ENCODE results near the gene PRUNE2. TPM values are rescaled to one million over a fixed set of nuclear protein-coding genes. Genes with fewer than 3 reads are reported as not detected.
A peak's percentile ranks its signal among the peaks of the same experiment; 100 is the strongest.

Gene PRUNE2
- total RNA-seq, 5 donors from 2014 or later (not counting 1 experiment from before 2014, with no cell fraction given): 0.20 to 0.76 (median 0.45) TPM

GRCh38 chr9:76642701-76643209 is 263.2 kb downstream of the PRUNE2 start:
- no CpG with 5 or more reads among the region's 5 CpGs for WGBS (ENCODE audit: insufficient coverage)
- Histone ChIP-seq H3K4me3 (ENCODE audit: control insufficient read depth in 1 of 2, extremely low read depth in 1 of 2, low read length in 1 of 2) (no peak overlapping the region), H3K4me1 (ENCODE audit: control insufficient read depth in 1 of 2, extremely low read depth in 1 of 2, insufficient read depth in 2 of 2, low read length in 2 of 2) (peaks cover 0 to 2% of the 10 kb centered on the region in 2 experiments), H3K36me3 (ENCODE audit: control insufficient read depth in 2 of 2, extremely low read depth in 1 of 2, insufficient read depth in 1 of 2, low read length in 1 of 2) (no peaks in the 10 kb centered on the region), H3K27me3 (replicated peaks in 1 of 2; ENCODE audit: control insufficient read depth in 2 of 2, extremely low read depth in 1 of 2, insufficient read depth in 2 of 2, low read length in 1 of 2) (no peaks in the 10 kb centered on the region), H3K9me3 (no peaks in the 10 kb centered on the region), H3K27ac (ENCODE audit: low read length) (no peak overlapping the region)
- Mint-ChIP-seq H3K36me3 (peaks cover 4% of the 10 kb centered on the region), H3K27ac (no peak overlapping the region), H3K4me1 (peaks cover 4 to 8% (median 5%) of the 10 kb centered on the region in 3 donors), H3K27me3 (no peaks in the 10 kb centered on the region), H3K9me3 (no peaks in the 10 kb centered on the region), H3K4me3 (no peak overlapping the region)
- POLR2A ChIA-PET: no interaction called here
- CTCF ChIA-PET: no interaction called here
- ATAC-seq (replicated peaks in 1 of 4): no peak
- DNase-seq: no peak

GRCh38 chr9:76642074-76642473 is 263.8 kb downstream of the PRUNE2 start:
- ATAC-seq (replicated peaks in 1 of 4): no peak
- no peak for DNase-seq
- Mint-ChIP-seq H3K27ac (no peak overlapping the region), H3K36me3 (peaks cover 4% of the 10 kb centered on the region), H3K4me1 (peaks cover 11 to 14% (median 12%) of the 10 kb centered on the region in 3 donors), H3K27me3 (no peaks in the 10 kb centered on the region), H3K9me3 (no peaks in the 10 kb centered on the region), H3K4me3 (no peak overlapping the region)
- POLR2A ChIA-PET: no interaction called here
- no CpG with 5 or more reads among the region's 1 CpG for WGBS (ENCODE audit: insufficient coverage)
- CTCF ChIA-PET: interaction anchor here in 1 of 2 donors (0.6 kb wide), 1 partner anchor 10 kb away, joined by 3 read pairs; no protein-coding TSS in a partner anchor
- no peaks in the 10 kb centered on the region for H3K9me3 ChIP-seq
- no peaks in the 10 kb centered on the region for H3K27me3 ChIP-seq (replicated peaks in 1 of 2; ENCODE audit: control insufficient read depth in 2 of 2, extremely low read depth in 1 of 2, insufficient read depth in 2 of 2, low read length in 1 of 2)
- peaks cover 2 to 5% of the 10 kb centered on the region in 2 experiments for H3K4me1 ChIP-seq (ENCODE audit: control insufficient read depth in 1 of 2, extremely low read depth in 1 of 2, insufficient read depth in 2 of 2, low read length in 2 of 2)
- H3K36me3 ChIP-seq (ENCODE audit: control insufficient read depth in 2 of 2, extremely low read depth in 1 of 2, insufficient read depth in 1 of 2, low read length in 1 of 2): no peaks in the 10 kb centered on the region
- H3K27ac ChIP-seq (ENCODE audit: low read length): no peak overlapping the region
- no peak overlapping the region for H3K4me3 ChIP-seq (ENCODE audit: control insufficient read depth in 1 of 2, extremely low read depth in 1 of 2, low read length in 1 of 2)

GRCh38 chr9:76638001-76638400 is 267.9 kb downstream of the PRUNE2 start:
- ChIA-PET CTCF (no interaction called here), POLR2A (no interaction called here)
- Histone ChIP-seq H3K9me3 (no peaks in the 10 kb centered on the region), H3K4me1 (ENCODE audit: control insufficient read depth in 1 of 2, extremely low read depth in 1 of 2, insufficient read depth in 2 of 2, low read length in 2 of 2) (peaks cover 2 to 5% of the 10 kb centered on the region in 2 experiments), H3K36me3 (ENCODE audit: control insufficient read depth in 2 of 2, extremely low read depth in 1 of 2, insufficient read depth in 1 of 2, low read length in 1 of 2) (no peaks in the 10 kb centered on the region), H3K4me3 (ENCODE audit: control insufficient read depth in 1 of 2, extremely low read depth in 1 of 2, low read length in 1 of 2) (no peak overlapping the region), H3K27ac (ENCODE audit: low read length) (no peak overlapping the region), H3K27me3 (replicated peaks in 1 of 2; ENCODE audit: control insufficient read depth in 2 of 2, extremely low read depth in 1 of 2, insufficient read depth in 2 of 2, low read length in 1 of 2) (no peaks in the 10 kb centered on the region)
- ATAC-seq (replicated peaks in 1 of 4) (no peak), DNase-seq (no peak)
- H3K4me3 Mint-ChIP-seq: no peak overlapping the region
- peaks cover 13 to 15% (median 13%) of the 10 kb centered on the region in 3 donors for H3K4me1 Mint-ChIP-seq
- H3K27me3 Mint-ChIP-seq: no peaks in the 10 kb centered on the region
- H3K9me3 Mint-ChIP-seq: no peaks in the 10 kb centered on the region
- 88% methylated on average over 3 of the region's 4 CpGs for WGBS (ENCODE audit: insufficient coverage)
- no peaks in the 10 kb centered on the region for H3K36me3 Mint-ChIP-seq
- H3K27ac Mint-ChIP-seq: no peak overlapping the region

GRCh38 chr9:76637416-76637815 is 268.5 kb downstream of the PRUNE2 start:
- CTCF ChIA-PET: no interaction called here
- H3K27ac Mint-ChIP-seq: no peak overlapping the region

GRCh38 chr9:76634356-76635054 is 271.4 kb downstream of the PRUNE2 start:
- Mint-ChIP-seq H3K4me3 (no peak overlapping the region), H3K27me3 (peaks cover 0 to 2% of the 10 kb centered on the region in 2 donors), H3K36me3 (no peaks in the 10 kb centered on the region), H3K27ac (no peak overlapping the region), H3K9me3 (no peaks in the 10 kb centered on the region), H3K4me1 (peaks cover 13 to 20% (median 18%) of the 10 kb centered on the region in 3 donors)
- no peak overlapping the region for H3K27ac ChIP-seq (ENCODE audit: low read length)
- no peaks in the 10 kb centered on the region for H3K9me3 ChIP-seq
- ATAC-seq (replicated peaks in 1 of 4) (no peak), DNase-seq (no peak)
- POLR2A ChIA-PET: no interaction called here
- H3K4me1 ChIP-seq (ENCODE audit: control insufficient read depth in 1 of 2, extremely low read depth in 1 of 2, insufficient read depth in 2 of 2, low read length in 2 of 2): peaks cover 2 to 5% of the 10 kb centered on the region in 2 experiments
- no CpG with 5 or more reads among the region's 1 CpG for WGBS (ENCODE audit: insufficient coverage)
- CTCF ChIA-PET: no interaction called here
- H3K36me3 ChIP-seq (ENCODE audit: control insufficient read depth in 2 of 2, extremely low read depth in 1 of 2, insufficient read depth in 1 of 2, low read length in 1 of 2): no peaks in the 10 kb centered on the region
- H3K27me3 ChIP-seq (replicated peaks in 1 of 2; ENCODE audit: control insufficient read depth in 2 of 2, extremely low read depth in 1 of 2, insufficient read depth in 2 of 2, low read length in 1 of 2): no peaks in the 10 kb centered on the region
- no peak overlapping the region for H3K4me3 ChIP-seq (ENCODE audit: control insufficient read depth in 1 of 2, extremely low read depth in 1 of 2, low read length in 1 of 2)

More at GRCh38 chr9:76637416-76637815, 268.5 kb downstream of the PRUNE2 start:
- Histone ChIP-seq H3K4me1 (ENCODE audit: control insufficient read depth in 1 of 2, extremely low read depth in 1 of 2, insufficient read depth in 2 of 2, low read length in 2 of 2) (peaks cover 2 to 5% of the 10 kb centered on the region in 2 experiments), H3K4me3 (ENCODE audit: control insufficient read depth in 1 of 2, extremely low read depth in 1 of 2, low read length in 1 of 2) (no peak overlapping the region), H3K9me3 (no peaks in the 10 kb centered on the region), H3K27me3 (replicated peaks in 1 of 2; ENCODE audit: control insufficient read depth in 2 of 2, extremely low read depth in 1 of 2, insufficient read depth in 2 of 2, low read length in 1 of 2) (no peaks in the 10 kb centered on the region), H3K27ac (ENCODE audit: low read length) (no peak overlapping the region), H3K36me3 (ENCODE audit: control insufficient read depth in 2 of 2, extremely low read depth in 1 of 2, insufficient read depth in 1 of 2, low read length in 1 of 2) (no peaks in the 10 kb centered on the region)
- ATAC-seq (replicated peaks in 1 of 4) (no peak), DNase-seq (no peak)
- Mint-ChIP-seq H3K4me3 (peak overlapping the region in 1 of 3 donors; percentile 1), H3K27me3 (no peaks in the 10 kb centered on the region), H3K36me3 (no peaks in the 10 kb centered on the region), H3K4me1 (peaks cover 13% of the 10 kb centered on the region in 3 donors), H3K9me3 (no peaks in the 10 kb centered on the region)
- POLR2A ChIA-PET: no interaction called here
- WGBS (ENCODE audit: insufficient coverage): no CpG with 5 or more reads among the region's 2 CpGs

GRCh38 chr9:76630916-76631315 is 275.0 kb downstream of the PRUNE2 start:
- Histone ChIP-seq H3K9me3 (no peaks in the 10 kb centered on the region), H3K27me3 (replicated peaks in 1 of 2; ENCODE audit: control insufficient read depth in 2 of 2, extremely low read depth in 1 of 2, insufficient read depth in 2 of 2, low read length in 1 of 2) (no peaks in the 10 kb centered on the region), H3K4me3 (ENCODE audit: control insufficient read depth in 1 of 2, extremely low read depth in 1 of 2, low read length in 1 of 2) (no peak overlapping the region), H3K4me1 (ENCODE audit: control insufficient read depth in 1 of 2, extremely low read depth in 1 of 2, insufficient read depth in 2 of 2, low read length in 2 of 2) (no peaks in the 10 kb centered on the region), H3K27ac (ENCODE audit: low read length) (no peak overlapping the region), H3K36me3 (ENCODE audit: control insufficient read depth in 2 of 2, extremely low read depth in 1 of 2, insufficient read depth in 1 of 2, low read length in 1 of 2) (no peaks in the 10 kb centered on the region)
- POLR2A ChIA-PET: no interaction called here
- no peaks in the 10 kb centered on the region for H3K9me3 Mint-ChIP-seq
- CTCF ChIA-PET: no interaction called here
- no CpG with 5 or more reads among the region's 3 CpGs for WGBS (ENCODE audit: insufficient coverage)
- no peaks in the 10 kb centered on the region for H3K36me3 Mint-ChIP-seq
- H3K27me3 Mint-ChIP-seq: peaks cover 0 to 4% of the 10 kb centered on the region in 2 donors
- no peak overlapping the region for H3K4me3 Mint-ChIP-seq
- no peak for DNase-seq
- no peak for ATAC-seq (replicated peaks in 1 of 4)
- H3K27ac Mint-ChIP-seq: no peak overlapping the region
- H3K4me1 Mint-ChIP-seq: peaks cover 0 to 9% (median 6%) of the 10 kb centered on the region in 3 donors

Measured in T-cell (primary cell).